SKM-1 treated with dmso at 0.1 percent for 144 hours (cell line): ENCODE results near the gene DKKL1.

Experiments used
- DNase-seq: peaks from one replicate; lab custom pipeline; 2025; ENCODE audit not compliant: unreplicated experiment; lab: John Stamatoyannopoulos, UW

Gene DKKL1

DNA sequence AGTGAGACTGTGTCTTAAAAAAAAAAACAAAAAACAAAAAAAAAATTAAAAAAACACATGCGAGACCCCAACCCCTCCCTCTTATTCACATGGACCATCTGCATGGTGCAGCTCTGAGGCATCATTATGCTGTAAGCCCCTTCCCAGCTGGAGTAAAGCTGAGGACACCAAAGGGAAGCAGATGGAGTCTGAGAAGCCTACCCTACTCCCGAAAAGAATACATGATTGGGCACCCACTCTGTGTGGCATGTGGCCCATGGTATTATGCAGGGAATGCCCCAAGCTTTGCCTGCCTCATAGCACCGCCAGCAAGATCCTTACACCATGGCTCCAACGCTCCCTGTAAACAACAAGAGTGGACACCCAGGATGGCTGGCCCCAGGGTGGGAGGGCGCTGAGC, 54.8 kb downstream of the DKKL1 start:
- no peak for DNase-seq

DNA sequence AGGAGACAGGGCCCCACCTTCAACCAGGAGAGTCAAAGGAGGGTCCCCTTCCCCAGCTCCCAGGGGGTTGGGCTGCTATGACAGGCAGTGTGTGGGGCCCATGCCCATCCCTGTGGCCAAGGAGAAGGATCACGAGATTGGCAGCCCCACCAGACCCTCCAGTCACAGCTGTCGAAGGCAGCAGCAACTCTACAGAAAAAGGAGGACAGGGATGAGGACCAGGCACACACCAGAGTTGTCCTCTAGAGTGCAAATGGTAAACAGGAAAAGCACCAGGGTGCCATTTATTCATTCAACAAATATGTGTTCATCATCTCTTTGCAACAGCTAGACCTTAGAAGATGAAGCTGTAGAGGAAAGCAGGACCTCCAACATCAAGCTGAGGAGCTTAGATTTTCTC, 55.5 kb downstream of the DKKL1 start:
- no peak for DNase-seq

DNA sequence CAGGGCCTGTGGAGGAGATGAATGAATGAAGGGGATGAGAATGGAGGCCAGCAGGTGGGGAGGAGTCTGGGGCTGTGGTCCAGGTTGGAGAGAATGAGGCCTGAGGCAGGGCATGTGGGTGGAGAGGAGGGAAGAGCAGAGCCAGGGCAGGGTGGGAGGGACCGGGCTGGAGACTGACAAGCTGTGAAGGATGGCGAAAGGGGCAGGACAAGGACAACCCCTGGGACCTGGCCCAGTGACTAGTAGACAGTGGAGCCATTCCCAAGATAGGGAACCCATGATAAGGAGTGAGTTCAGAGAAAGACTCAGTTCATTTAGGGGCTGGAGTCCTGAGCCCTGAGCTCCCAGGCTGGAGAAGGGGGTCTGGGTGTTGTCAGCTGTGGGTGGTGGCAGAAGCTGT, 56.5 kb downstream of the DKKL1 start:
- DNase-seq = no peak

DNA sequence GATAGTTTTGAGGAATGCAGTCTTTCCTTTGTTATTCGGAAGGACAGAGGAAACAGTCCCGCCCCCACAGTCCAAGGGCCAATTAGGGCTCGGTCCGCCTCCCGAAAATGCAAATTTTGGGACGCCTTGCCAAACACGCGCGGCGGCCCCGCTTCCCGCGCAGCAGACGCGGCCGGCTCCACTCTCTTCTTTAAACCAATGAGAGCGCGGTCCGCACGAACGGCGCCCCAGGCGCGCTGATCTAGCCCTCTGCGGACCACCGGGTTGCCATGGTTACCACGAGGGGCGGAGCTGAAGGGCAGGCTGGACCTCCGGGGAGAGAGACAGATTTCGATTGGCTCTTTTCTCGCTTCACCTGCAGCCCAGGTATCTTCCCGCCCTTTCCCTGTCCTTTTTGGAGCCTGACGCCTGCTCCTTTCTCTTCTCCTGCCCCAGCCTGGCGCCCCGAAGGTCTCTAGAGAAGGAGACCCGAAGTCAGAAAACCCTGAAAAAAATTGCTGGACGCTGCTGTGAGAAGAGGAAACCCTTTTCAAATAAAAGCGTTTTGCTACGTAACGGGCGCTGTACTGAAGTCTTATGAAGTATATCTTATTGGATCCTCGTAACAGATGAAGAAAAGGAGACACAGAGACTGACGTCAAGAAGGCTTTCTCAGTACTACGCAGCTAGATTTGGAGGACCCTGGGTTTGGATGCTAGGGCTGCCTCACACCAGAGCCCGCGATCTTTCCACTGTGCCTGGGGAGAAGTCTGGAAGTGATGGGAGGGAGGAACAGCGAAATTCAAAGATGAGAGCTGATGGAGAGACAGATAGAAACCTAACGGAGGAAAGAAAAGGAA, 57.6 kb downstream of the DKKL1 start:
- DNase-seq = no peak

DNA sequence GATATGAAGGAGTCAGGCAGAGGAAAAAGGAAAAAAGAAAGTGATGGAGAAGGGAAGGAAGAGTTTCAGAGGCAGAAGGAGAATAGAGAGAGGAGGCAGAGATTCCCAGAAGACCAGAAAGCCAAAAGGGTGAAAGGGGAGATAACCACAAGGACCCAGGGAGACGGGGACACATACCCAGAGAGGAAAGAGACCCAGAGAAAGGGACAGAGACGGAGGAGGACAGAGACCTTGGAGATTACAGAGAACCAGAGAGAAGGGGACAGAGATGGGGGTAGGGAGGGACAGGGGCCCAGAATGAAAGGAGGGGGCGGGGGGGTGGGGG, 58.2 kb downstream of the DKKL1 start:
- no peak for DNase-seq

DNA sequence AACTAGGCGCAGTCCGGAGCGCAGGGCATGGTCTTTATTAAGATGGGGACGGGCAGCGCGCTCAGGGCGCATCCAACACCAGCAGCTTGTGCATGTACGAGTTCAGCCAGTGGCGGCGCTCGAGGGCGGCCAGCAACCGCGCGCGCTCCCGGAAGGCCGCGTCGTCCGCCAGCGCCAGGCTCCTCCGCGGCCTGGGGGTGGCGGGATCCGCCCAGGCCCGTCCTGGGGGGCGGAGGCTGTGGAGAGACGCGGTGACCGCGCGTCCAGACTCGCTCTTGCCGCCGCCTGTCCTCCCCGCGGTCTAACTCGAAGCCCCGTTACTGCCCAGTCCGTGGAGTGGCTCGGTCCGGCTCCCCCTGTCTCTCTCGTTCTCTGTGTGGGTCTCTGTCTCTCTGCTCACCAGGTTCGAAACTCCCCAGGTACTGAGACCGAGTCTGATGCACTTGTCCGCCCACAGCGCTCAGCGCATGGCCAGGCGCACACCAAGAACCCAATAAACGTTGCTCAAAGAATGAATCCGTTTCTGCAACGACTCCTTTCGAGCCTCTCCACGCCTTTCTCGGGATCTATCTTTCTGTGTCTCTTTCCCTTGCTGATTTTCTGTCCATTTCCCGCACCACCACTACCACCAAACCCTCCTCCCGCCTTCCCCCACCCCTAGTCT, 58.9 kb downstream of the DKKL1 start:
- DNase-seq = no peak

DNA sequence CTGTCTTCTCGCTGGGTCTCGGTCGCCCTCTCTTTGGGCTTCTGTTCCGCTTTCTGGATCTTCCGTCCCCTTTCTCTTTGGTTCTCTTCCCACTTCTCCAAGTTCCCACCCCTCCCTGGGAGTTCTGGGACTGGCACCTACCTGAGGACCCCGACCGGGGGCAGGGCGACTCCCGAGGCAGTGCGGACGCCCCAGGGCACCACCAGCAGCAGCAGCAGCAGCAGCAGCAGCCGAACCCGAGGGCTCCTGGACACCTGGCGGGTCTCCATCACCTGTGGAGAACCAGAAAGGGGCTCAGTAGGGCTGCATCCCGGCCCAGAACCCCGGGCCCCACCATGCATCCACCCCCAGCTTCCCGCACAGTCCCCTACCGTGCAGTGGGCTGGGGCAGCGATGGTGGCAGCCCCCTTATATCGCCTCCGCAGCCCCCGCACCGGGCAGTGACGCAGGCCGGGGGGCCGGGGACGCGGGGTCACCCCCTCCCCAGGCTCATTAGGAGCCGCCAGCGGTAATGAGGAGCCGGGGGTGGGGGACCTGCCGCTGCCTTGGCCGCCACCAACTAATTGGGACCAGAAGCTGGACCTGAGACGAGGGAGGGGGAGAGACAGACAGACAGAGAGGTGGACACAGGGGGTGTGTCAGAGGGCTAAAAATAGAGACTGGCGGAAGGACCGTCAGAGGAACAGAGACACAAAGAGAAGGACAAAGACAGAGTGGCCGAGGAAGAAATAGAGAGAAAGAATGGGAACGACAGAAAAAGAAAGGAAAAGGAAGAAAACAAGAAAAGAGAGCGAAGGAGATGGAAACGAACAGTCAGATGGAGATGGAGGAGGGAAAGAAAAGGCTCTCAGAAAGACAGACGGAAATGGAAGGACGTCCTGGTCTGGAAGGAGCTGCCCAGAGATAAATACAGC, 59.7 kb downstream of the DKKL1 start, which contains the start of gene PTH2:
TSS of gene PTH2 (minus strand) at position 371 of the 914 bp plus-strand sequence. CDS start at position 269, 102 bp downstream.
- DNase-seq = no peak

DNA sequence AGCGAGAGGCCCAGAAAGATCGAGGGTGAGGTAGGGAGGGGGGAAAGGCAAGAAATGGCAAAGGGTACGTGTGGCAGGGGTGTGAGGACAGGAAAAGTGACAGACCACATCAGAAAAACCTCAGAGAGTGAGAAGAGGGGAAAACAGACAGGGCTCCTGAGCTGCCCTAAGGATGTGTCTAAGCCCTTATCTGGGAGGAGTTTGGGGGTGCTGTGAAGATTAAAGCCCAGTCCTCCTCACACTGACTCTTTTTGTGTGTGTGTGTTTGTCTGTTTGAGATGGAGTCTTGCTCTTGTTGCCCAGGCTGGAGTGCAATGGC, 60.3 kb downstream of the DKKL1 start:
- DNase-seq = no peak
